Glomerular endothelial cell (primary cell): ENCODE data around the gene SORCS2. TPM values are rescaled to one million over a fixed set of nuclear protein-coding genes. Genes with fewer than 3 reads are reported as not detected.

Experiments used
- DNase-seq: peaks from one replicate; pipeline ENCODE4 v3.0.0-alpha.2; 2011; ENCODE audit warnings: low read depth, low spot score; ENCODE audit errors: extremely low read depth
- total RNA-seq: library from RNA; depleted of rRNA; stranded (reverse); fragments of >200 nt; gene quantifications from 2 replicates; pipeline ENCODE4 v1.2.3, GENCODE V29; 2015

Gene SORCS2
- total RNA-seq, 1 donor from 2014 or later: 0.64 TPM

- no peak for DNase-seq
Observed at GRCh38 chr4:7664106-7664505, 471.8 kb downstream of the SORCS2 start.

- no peak for DNase-seq
Observed at GRCh38 chr4:7665321-7665720, 473.0 kb downstream of the SORCS2 start.

- no peak for DNase-seq
Observed at GRCh38 chr4:7666011-7666410, 473.7 kb downstream of the SORCS2 start.

- DNase-seq: no peak
Observed at GRCh38 chr4:7666744-7667143, 474.4 kb downstream of the SORCS2 start.

GRCh38 chr4:7668271-7668670 lies 475.9 kb downstream of the SORCS2 start:
- DNase-seq: no peak

GRCh38 chr4:7668826-7669225 lies 476.5 kb downstream of the SORCS2 start:
- no peak for DNase-seq

GRCh38 chr4:7672601-7673000 lies 480.3 kb downstream of the SORCS2 start:
- no peak for DNase-seq

- no peak for DNase-seq
Observed at GRCh38 chr4:7673121-7673520, 480.8 kb downstream of the SORCS2 start.

- no peak for DNase-seq
Observed at GRCh38 chr4:7674706-7675105, 482.4 kb downstream of the SORCS2 start.

GRCh38 chr4:7675136-7675535 lies 482.8 kb downstream of the SORCS2 start:
- no peak for DNase-seq

GRCh38 chr4:7675612-7676320 lies 483.4 kb downstream of the SORCS2 start:
- no peak for DNase-seq

- DNase-seq: no peak
Observed at GRCh38 chr4:7676398-7676922, 484.1 kb downstream of the SORCS2 start.

GRCh38 chr4:7677086-7677485 lies 484.7 kb downstream of the SORCS2 start:
- DNase-seq: no peak

- DNase-seq: no peak
Observed at GRCh38 chr4:7677799-7678301, 485.5 kb downstream of the SORCS2 start.

GRCh38 chr4:7678318-7678852 lies 486.0 kb downstream of the SORCS2 start:
- no peak for DNase-seq

- DNase-seq: no peak
Observed at GRCh38 chr4:7679406-7680040, 487.2 kb downstream of the SORCS2 start.

- DNase-seq: no peak
Observed at GRCh38 chr4:7680106-7680505, 487.8 kb downstream of the SORCS2 start.

GRCh38 chr4:7680731-7681130 lies 488.4 kb downstream of the SORCS2 start:
- DNase-seq: no peak

GRCh38 chr4:7683126-7683703 lies 490.9 kb downstream of the SORCS2 start:
- DNase-seq: no peak

- no peak for DNase-seq
Observed at GRCh38 chr4:7684294-7684693, 492.0 kb downstream of the SORCS2 start.

- DNase-seq: no peak
Observed at GRCh38 chr4:7686070-7686870, 493.9 kb downstream of the SORCS2 start.
